Activated CD4-positive, alpha-beta T cell treated with anti-CD3 and anti-CD28 coated beads, Interleukin-2, Interleukin-4, amounts not matched to agents 100 ng/mL and 50 ng/mL, durations not matched to agents 16 hours and 8 hours (primary cell): ENCODE results near the gene DUSP9.

ENCODE experiments used
- DNase-seq: peaks from one replicate; pipeline ENCODE4 v3.0.0-alpha.2; 2020; ENCODE audit warnings: low spot score

Gene DUSP9

DNA sequence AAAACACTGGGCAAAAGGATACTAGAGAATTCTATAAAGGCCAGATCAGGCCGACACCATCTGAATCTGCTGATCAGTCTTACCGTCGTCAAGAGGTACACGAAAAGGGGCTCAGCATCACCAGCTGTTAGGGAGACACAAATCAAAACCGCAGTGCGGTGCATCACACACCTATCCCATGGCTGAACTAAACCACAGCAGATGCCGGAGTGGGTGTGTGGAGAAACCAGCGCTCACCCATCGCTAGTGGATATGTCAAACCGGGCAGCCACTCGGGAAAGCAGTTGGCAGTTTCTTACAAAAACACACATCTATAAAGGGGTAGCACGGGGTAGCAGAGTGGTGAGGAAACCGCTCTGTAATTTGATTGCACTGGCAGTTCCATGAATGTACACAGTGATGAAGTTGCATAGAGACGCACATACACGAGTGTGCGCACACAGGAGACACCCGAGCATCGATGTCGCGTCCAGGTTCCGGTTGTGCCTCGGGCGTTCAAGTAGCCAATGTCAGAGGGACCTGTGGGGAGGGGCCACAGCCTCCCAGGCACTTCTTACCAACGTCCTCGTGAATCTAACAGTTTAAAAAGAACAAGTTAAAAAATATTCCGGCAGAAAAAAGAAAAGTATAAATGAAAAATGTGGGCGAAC lies 24.9 kb upstream of the DUSP9 start:
- DNase-seq, result no peak

DNA sequence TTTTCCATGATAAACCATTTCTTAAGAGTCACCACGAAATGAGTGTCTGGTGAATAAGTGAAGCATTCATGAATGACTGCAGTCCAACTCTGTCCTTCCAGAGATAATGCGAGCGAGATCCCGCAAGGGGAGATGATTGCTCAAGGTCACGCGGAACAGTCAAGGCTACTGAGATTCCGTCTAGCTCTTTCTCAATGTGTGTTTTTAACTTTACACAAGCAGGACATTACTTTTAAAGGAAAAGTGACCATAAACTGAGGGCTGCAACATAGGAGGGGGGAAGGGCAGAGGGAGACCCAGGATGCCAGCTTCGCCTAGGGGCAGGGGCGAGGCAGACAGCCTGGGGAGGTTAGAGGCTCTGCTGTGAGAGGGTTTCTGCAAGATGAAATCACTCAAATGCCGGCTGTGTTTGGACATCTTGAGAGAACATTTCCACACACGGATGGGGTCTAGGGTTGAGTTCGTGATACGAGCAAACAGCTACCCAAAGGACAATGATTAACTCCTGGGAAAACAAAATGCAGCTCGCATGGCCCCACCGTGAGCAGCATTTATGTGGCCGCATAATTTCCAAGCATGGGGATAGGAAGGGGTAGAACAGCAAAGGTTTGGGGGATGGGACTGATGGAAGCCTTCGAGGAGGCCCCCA lies 24.2 kb upstream of the DUSP9 start:
- no peak for DNase-seq

DNA sequence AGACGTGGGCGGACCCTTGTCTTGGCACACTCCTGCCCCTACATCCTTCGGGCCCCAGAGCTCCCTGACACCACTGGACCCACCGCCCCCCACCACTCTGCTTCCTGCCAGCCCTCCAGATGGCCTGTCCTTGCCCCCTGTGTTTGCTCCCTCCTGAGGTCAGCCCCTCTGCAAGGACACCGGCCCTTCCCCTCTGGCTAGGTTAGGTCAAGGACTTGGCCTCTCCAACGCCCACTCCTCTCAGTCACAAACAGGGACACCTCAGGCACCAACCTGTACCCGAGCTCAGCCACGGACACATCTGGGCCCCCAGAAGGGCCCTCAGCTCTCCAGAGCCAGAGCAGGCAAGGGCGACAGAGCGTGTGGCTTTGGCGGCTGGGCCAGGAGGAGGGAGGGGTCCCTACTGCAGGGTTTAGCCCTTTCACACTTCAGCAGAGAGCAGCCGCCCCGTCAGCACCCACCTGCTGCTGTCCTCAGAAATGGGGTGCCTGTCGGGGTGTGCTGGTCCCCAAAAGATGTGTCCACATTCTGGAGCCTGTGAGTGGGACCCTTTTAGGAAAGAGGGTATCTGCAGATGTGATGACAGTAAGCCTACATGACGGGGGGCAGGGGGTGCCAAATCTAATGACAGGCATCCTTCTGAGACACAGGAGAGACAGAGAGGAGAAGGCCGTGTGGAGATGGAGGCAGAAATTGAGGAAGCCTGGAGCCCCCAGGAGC lies 23.5 kb upstream of the DUSP9 start:
- no peak for DNase-seq

DNA sequence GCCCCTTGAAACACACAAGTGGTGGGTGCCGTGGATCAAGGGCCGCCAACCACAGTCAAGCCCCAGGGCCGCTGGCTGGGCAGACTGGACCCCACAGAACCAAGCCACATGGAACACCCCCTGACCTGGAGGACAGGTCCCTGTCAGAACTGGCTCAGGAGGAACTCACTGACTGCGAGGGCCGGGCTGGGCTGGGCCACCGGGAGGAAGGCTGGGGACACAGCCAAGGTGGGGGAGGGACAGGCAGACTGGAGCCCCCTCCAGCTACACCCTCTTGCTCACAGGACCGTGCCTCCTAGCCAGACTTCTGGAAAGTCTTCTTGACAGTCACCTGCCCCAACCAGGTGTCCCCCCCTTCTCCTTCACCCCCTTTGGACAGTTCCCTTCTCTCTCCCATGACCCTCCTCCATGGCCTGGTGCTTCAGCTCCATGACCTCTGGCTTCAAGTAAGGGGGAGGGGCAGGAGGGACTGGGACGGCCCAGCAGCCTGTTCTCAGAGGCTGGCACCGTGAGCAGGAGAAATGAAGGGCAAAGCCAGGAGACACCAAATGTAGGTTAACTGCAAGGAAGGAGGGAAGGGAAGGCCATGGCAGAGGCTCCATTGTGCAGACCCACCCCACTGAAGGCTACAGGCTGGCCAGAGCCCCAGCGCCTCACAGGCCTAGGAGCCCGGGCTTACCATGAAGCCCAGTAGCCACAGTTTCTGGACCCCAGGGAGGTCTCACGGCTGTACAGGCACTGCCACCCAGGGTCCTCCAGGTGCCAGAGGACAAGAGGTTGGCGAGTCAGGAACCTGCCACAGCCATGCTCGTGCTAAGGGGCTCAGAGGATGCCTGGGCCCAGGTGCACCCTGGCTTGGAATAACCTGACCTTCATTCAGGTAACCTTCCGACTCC lies 22.6 kb upstream of the DUSP9 start:
- DNase-seq, result no peak

DNA sequence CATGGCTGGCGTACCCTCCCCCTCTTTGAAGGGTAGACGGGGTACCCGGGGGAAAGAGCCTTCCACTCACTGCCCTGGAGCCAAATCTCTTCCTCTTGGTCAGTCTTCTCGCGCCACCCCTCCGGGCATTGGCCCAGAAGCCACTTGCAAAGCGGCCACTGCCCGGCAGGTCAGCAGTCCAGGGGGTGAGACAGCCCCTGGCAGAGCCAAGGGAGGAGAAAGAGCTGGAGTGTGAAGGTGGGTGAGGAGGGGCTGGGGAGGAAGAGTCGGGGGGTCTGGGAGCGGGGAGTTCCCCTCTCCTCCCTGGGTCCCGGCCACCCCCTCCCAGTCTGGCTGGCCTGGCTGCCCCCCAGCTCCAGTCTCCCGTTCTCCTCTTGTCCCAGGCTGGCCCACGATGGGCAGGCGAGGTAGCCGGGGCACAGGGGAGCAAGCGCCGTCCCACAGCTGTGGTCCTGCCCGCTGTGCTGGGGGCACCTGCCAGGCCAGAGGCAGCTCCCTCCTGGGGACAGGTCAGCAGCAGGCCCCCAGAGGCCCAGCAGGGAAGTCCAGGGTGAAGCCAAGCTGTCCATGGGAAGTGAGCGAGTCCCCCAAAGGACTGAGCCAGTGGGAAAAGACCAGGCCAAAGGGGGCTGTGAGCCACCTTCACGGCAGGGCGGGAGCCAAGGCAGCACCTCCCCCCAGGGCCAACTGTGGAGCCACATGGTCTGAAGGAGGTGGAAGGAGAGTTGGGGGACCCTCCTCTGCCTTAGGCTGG lies 21.6 kb upstream of the DUSP9 start:
- no peak for DNase-seq

DNA sequence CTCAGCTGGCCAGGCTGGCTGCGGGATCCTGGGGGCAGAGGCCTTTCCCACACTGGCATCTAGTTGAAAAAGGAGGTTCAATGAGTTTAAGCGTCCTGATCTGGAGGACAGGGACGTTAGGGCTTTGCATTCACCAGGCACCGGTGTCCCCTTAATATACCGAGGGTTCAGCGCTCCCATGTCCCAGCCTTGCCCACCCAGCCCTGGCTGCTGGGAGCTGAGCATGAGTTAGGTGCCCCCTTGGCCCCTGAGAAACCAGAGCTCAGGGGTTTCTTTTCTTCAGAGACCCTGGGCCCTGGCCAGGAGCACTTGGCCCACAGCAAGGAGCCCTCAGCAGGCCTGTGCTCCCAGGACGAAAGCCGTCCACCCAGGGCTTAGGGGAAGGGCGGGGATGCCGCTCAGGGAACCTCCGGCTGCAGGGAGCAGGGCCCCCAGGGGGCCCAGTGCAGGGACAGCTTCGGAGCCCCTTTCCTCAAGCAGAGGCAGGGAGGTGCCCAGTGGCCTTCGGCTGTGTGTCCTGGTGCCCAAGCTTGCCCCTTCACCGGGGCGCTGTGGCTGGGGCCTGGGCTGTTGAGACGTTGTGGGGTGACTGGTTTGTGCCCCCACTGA lies 20.9 kb upstream of the DUSP9 start:
- no peak for DNase-seq

DNA sequence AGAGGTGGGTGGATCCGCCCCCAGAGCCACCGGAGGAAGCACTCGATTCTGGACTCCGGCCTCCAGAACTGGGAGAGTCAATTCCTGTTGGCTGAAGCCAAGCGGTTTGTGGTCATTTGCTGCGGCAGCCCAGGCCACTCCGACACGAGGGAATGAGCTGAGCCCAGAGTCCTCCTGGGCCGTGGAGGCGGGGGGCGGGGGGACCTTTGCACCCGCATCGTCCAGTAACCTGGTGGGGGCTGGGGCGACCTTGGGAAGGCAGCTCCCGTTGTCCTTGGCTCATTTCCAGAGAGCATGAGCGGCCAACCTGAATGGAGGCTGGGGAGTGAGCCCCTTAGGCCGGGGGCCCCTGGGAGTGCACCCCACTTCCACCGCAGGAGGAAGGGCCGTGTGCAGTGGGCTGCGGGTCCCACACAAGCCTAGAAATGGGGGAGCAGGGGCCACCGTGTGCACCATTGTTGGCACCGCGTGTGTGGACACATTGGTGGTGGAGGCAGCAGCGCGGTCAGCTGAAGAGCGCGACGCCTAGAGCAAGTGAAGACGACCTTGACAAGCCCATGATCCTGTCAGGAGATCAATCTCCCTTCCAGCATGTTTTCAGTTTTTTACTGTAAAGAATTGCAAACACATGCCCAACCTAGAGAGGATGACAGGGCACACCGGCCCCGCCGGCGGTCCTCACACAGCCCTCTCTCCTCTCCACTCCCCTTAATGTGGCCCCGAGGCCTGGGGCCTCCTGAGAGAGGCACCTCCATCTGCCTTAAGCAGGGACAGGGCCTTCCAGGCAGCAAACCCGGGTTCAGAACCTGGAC lies 19.9 kb upstream of the DUSP9 start:
- DNase-seq, result no peak

DNA sequence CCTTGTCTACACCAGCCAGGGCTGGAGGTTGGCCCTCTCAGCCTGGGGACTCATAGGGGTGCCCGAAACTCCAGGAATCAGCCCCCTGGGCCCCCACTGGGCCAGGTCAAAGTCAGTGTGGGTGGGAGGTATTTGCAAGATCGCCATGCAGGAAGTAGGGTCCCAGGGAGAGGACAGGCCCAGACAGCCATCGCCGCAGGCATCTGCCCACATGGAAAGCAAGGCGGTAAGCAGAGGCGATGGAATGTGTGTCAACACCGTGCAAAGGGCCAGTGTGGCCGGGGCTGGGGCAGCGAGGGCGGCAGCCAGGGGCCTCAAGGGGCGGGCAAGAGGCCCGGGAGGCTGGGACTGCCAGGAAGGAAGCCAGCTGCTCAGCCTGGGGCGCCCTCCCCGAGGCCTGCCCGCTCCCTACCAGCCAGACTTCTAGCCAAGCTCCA lies 19.3 kb upstream of the DUSP9 start:
- no peak for DNase-seq

DNA sequence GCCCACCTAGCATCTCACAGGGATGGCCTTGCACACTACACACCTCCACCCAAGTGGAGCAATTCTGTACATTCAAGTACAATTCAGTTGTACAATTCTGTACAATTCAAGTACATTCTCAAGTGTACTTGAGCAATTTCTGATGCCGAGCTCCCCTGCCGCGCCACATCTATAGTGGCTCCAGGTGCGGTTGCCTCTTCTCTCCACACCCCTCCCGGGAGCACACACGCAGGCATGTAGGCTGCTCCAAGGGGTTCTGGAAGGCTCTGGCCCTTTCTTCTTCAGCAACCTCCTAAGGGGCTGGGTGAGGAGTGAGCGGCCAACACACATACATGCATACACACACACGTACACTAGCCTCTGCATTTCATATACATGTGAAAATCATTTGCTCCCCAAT lies 18.9 kb upstream of the DUSP9 start:
- DNase-seq, result no peak

DNA sequence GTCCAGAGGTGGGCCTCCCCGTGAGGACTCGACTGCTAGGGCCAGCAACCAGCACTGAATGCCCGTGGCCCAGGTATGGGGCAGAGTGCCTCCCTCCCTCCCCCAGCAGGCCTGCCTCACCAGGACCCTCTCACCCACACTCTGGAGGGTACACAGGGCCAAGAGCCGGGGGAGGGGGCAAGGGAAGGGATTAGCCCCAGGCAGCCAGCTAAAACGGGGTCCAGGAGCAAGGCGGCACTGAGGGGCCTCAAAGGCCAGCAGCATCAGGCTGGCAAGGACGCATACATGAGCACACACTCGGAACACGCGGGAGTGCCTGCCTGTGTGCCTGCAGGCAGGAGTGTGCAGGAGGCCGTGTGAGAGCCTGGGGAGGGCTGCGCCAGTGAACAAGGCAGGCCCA lies 18.3 kb upstream of the DUSP9 start:
- DNase-seq, result no peak

DNA sequence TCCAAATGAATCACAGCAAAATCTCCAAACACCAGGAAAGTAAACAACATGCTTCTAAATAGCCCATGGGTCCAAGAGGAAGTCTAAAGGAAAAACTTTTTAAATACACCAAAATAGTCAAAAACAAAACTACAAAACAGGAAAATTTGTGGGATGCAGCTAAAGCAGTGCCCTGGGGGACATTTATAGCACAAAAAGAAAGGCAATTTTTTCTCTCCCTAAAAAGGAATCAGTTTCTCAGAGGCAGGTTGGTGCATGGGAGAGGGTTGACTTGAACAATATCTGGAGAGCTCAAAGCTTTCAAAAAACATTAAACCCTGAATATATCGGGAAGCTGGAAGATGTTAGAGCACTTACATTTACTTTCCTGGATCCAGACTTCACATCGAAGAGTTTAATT lies 15.7 kb upstream of the DUSP9 start:
- DNase-seq, result no peak

DNA sequence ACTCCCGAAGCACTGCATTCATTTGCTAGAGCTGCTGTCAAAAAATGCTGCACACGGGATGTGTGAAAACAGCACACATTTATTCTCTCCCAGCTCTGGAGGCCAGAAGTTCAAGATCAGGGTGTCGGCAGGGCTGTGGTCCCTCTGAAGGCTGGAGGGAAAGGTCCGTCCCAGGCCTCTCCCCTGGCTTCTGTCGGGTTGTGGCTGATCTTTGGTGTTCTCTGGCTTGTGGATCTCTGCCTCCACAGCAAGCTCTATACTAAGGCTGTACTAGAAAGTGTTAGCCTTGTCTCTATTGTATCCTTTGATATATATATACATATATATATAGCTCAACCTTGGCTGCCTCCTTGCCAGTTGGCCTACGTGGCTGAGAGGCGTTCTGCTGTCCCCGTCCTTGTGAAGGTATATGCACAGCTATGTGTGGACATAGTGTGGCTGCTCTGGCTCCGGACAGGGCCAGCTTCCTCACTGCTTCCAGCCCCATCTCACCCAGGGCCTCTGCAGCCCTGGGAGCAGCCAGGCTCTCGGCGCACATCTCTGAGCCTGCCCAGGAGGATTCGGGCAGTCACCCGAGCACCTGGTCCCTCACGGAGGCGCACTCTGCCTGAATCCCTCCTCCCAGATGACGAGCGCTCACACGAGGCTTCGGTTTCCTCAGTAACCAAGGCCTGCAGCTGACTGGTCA lies 15.0 kb upstream of the DUSP9 start:
- no peak for DNase-seq

DNA sequence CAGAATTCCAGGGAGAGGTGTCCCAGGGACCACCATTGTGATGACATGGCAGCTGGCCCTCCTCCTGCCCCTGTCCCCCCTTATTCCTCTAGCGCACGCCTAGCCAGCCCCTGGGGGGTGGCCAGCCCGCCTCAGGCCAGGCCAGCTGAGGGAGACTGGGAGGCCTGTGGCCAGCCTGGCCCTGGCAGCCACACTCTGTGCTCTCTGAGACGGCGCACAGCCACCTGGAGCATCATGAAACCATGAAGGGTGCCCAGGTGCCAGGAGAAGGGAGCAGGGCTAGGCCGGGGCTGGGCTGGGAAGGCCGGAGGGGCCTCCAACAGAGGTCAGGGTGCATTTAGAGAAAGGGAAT lies 14.4 kb upstream of the DUSP9 start:
- DNase-seq, result no peak

DNA sequence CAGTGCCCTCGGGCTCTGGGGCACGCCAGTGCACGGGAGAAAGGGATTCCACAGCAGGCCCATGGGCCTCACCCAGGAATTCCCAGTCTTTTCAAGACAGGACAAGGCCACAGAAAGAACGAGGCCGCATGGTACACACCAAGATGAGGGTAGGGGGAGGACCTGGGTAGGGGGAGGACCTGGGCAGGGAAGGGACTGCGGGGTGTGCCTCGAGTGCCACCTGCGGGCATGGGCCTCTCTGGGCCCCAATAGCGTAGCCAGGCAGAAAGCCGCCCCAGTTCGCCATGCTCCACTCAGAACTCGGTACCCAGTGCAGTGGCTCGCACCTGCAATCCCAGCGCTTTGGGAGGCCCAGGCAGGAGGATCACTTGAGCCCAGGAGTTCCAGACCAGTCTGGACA lies 14.0 kb upstream of the DUSP9 start:
- no peak for DNase-seq

DNA sequence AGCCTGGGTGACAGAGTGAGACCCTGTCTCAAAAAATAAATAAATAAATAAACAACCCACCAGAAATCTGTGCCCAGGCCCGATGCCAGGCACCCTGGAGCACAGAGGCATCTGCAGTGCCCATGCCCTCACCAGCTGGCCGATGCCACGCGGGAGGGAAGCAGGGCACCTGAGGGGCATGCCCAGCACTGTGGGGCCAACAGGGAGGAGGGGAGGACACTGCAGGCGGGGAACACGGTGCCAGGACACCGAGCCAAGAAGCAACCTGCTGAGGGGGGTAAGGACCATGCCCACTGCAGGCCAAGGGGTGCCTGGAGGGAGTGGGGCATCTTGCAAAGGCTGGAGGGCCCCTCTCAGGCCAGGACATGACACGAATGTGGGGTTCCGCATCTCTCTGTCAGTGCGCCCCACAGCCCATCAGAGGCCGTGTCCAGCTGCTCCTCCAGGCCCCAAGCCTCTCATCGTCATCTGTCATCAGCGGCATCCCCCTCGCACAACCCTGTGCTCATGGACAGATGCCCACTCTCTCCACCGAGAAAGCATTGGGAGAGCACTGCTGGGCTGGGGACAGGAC lies 13.3 kb upstream of the DUSP9 start:
- no peak for DNase-seq

DNA sequence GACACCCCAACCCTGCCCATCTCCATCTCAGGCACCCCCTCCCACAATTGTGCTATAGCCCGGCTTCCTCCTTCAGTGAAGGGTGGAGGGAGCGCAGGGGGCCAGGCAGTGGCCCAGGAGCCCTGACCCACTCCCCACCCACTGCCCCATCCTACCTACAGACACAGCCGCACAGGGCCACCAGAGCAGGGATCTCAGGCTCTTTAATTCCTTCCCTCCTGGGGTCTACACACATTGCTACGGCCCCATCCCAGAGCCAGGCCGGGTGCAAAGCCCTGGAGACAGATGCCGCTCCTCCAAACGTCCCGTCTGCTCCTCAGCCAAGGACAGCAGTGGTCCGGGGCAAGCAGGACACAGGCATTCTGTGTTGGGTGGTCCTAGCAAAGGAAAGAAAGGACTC lies 12.8 kb upstream of the DUSP9 start:
- DNase-seq, result no peak

DNA sequence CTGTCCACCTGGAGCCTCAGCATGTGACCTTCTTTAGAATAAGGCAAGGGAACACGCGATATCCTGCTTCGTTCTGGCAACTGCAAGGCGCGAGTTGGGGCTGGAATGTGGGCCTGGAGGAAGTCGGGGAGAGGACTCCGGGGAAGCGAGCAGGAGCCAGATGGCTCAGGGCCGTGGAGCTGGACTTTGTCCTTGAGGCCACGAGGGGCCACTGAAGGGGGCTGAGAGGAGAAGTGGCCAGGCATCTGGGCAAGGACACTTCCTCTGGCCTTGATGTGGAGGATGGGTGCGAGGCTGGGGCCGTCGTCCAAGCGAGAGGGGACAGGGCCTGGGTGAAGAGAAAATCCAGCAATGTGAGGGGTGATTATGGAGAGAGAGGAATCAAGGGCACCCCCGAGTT lies 12.2 kb upstream of the DUSP9 start:
- no peak for DNase-seq

DNA sequence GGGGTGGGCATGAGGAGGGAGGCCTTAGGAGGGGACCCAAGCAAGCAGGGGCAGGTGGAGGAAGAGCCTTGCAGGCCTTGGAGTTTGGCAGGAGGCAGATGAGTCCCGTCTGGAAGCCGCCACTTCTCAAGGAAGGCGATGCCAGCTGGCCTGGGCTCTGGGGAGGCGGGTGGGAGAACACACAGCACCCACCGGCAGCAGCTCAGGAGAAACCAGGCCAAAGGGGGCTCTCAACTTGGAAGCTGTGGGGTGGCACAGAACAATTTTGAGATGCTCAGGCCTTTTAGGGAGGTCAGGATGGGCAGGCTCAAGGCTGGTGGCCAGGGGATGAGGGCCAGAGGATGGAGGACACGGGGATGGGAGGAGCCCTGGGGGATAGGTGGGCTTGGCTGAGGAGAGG lies 11.6 kb upstream of the DUSP9 start:
- no peak for DNase-seq

DNA sequence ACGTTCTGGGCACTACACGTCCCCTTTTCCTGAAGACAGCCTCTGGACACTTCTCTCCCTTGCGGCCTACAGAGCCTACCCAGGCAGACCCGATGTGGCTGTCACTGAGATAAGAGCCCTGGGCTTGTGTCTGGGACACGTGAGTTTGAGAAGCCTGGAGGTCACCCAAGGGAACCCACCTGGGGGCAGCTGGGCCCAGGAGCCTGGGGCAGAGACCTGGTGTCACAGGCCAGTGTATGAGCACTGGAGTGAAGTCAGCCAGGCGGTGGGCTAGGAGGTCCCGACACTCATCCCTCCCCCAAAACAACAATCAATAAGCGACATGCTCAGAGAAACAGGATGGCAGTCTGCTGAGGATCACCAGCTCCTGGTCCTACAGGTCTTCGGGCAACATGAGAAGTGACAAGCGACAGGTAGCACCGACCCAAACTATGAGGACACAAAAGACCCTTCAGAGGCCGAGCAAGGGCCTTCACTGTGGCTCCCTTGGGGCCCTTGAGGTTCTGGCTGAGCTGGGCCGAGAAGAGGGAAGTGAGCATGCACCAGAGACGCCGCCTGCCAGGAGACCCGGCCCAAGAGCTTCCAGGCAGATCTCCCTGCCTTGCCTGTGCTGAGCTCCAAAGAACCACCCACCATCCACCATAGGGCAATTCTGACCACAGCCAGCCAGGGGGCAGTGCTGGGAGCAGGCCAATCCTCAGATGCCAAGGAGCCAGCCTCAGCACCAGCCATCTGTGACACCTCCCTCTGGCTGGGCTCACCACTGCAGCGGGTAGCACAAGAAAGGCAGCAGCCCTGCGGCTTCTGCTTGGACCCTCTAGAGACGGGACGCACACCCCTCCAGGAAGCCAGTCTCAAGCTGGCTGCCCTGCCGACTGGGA lies 11.0 kb upstream of the DUSP9 start:
- DNase-seq, result peak; percentile 33
